HCT116 (cell line): Measurements from ENCODE around the gene ITPKB. TPM values are rescaled to one million over a fixed set of nuclear protein-coding genes. Genes with fewer than 3 reads are reported as not detected.

ENCODE experiments used
- ATAC-seq: fragments of 200-7000 bp; cut with Tn5 transposase; 2 replicates; pipeline ENCODE4 v1.9.1; 2020; ENCODE audit warnings: mild to moderate bottlenecking, moderate library complexity
- BruUV-seq: library from RNA; stranded (reverse); fragments of 400-500 nt; replicated peaks from 2 replicates; lab custom pipeline; 2021; lab: Mats Ljungman, UMichigan
- CTCF ChIA-PET: fragments of 300-600 bp; sonication (Branson Sonifier 250); formaldehyde crosslinking; loops from one replicate; lab custom pipeline; 2021; ENCODE audit warnings: antibody characterized with exemption; lab: Charles Lee
- POLR2A ChIA-PET: fragments of 300-600, 350-600 bp; sonication (Branson Sonifier 250); formaldehyde crosslinking; loops from one replicate; lab custom pipeline; 2021; ENCODE audit warnings: antibody characterized with exemption; lab: Charles Lee
- RAD21 ChIA-PET, 2 experiments: fragments of 300-600 bp; sonication (Branson Sonifier 250); formaldehyde crosslinking; loops; one replicate each; lab custom pipeline; 2023; ENCODE audit warnings: low total read pairs in 2 of 2; ENCODE audit not compliant: uncharacterized antibody in 2 of 2, unreplicated experiment in 2 of 2, low non-redundant PET in 1 of 2; lab: Charles Lee
- DNase-seq: peaks from one replicate; pipeline ENCODE4 v3.0.0-alpha.2; 2010; ENCODE audit warnings: low read depth, low spot score
- H2AFZ ChIP-seq: fragments of 200-600 bp; shearing (Covaris generic), sonication (generic); 2 replicates; pipeline ENCODE4 v1.6.1; 2017; ENCODE audit warnings: low read depth, mixed run types, mixed read lengths, antibody characterized with exemption, low read length; ENCODE audit not compliant: poor library complexity, severe bottlenecking
- H3K27ac ChIP-seq: 2 replicates; pipeline ENCODE4 v1.5.1; 2012; ENCODE audit warnings: low read depth, low read length
- H3K27me3 ChIP-seq: fragments of 200-600 bp; sonication (generic); 2 replicates; pipeline ENCODE4 v1.6.1; 2016; ENCODE audit warnings: mixed run types, low read length, mixed read lengths; ENCODE audit not compliant: insufficient read depth
- H3K36me3 ChIP-seq, 2 experiments: fragments of 200-500 bp in 1 of 2; fragments of 200-600 bp in 1 of 2; sonication (Bioruptor generic) in 1 of 2; sonication (generic) in 1 of 2; 2 replicates each; pipeline versions ENCODE4 v1.5.1 to v1.6.1; 2014 to 2016; ENCODE audit warnings: low read length in 2 of 2, inconsistent platforms in 1 of 2, mixed read lengths in 1 of 2, mixed run types in 1 of 2; ENCODE audit not compliant: insufficient read depth in 2 of 2, control insufficient read depth in 1 of 2
- H3K4me1 ChIP-seq, 2 experiments: fragments of 200-600 bp in 1 of 2; sonication (generic) in 1 of 2; 2 replicates each; pipeline versions ENCODE4 v1.5.1 to v1.6.1; 2012 to 2017; ENCODE audit warnings: low read length in 2 of 2, inconsistent platforms in 1 of 2, mild to moderate bottlenecking in 1 of 2, mixed read lengths in 1 of 2, mixed run types in 1 of 2, moderate library complexity in 1 of 2; ENCODE audit not compliant: insufficient read depth in 2 of 2, control insufficient read depth in 1 of 2
- H3K4me2 ChIP-seq: fragments of 200-600 bp; sonication (generic); 2 replicates; pipeline ENCODE4 v1.6.1; 2017; ENCODE audit warnings: mixed run types, low read length, mixed read lengths
- H3K4me3 ChIP-seq, 2 experiments: fragments of 200-600 bp in 1 of 2; sonication (generic) in 1 of 2; replicated peaks in 1 of 2; 2 replicates each; pipeline ENCODE4 v1.5.1; 2011 to 2016; ENCODE audit warnings: low read length in 2 of 2, control low read depth in 1 of 2, low read depth in 1 of 2, mild to moderate bottlenecking in 1 of 2, mixed read lengths in 1 of 2, mixed run types in 1 of 2
- H3K79me2 ChIP-seq: fragments of 200-600 bp; sonication (generic); 2 replicates; pipeline ENCODE4 v1.6.1; 2017; ENCODE audit warnings: mild to moderate bottlenecking, mixed run types, low read length, moderate library complexity, mixed read lengths; ENCODE audit not compliant: insufficient read depth
- H3K9ac ChIP-seq: fragments of 200-600 bp; sonication (generic); 2 replicates; pipeline ENCODE4 v1.6.1; 2016; ENCODE audit warnings: low read length, mixed read lengths
- H3K9me2 ChIP-seq: fragments of 200-600 bp; sonication (generic), shearing (Covaris generic); 2 replicates; pipeline ENCODE4 v1.6.1; 2017; ENCODE audit warnings: mixed run types, mild to moderate bottlenecking, moderate library complexity; ENCODE audit not compliant: insufficient read depth
- H3K9me3 ChIP-seq, 2 experiments: fragments of 200-500 bp in 1 of 2; fragments of 200-600 bp in 1 of 2; sonication (Bioruptor generic) in 1 of 2; sonication (generic) in 1 of 2; 2 replicates each; pipeline ENCODE4 v1.6.1; 2014 to 2017; ENCODE audit warnings: low read length in 2 of 2, mixed read lengths in 2 of 2, inconsistent platforms in 1 of 2, low read depth in 1 of 2, mild to moderate bottlenecking in 1 of 2, mixed run types in 1 of 2, moderate library complexity in 1 of 2; ENCODE audit not compliant: control insufficient read depth in 1 of 2, insufficient read depth in 1 of 2
- H4K20me1 ChIP-seq: fragments of 200-600 bp; sonication (generic), shearing (Covaris generic); 2 replicates; pipeline ENCODE4 v1.6.1; 2017; ENCODE audit warnings: mixed run types, mild to moderate bottlenecking, moderate library complexity; ENCODE audit not compliant: insufficient read depth
- EGR1 ChIP-seq: IDR thresholded peaks from 2 replicates; pipeline ENCODE4 v1.6.1; 2012; ENCODE audit warnings: low read depth
- ELF1 ChIP-seq: IDR thresholded peaks from 2 replicates; pipeline ENCODE4 v1.6.1; 2012; ENCODE audit warnings: low read depth, borderline replicate concordance
- EZH2 ChIP-seq: fragments of 200-600 bp; sonication (generic); IDR thresholded peaks from 2 replicates; pipeline ENCODE4 v1.6.1; 2017; ENCODE audit warnings: antibody characterized with exemption, mixed run types
- EZH2phosphoT487 ChIP-seq: fragments of 200-600 bp; IDR thresholded peaks from 2 replicates; pipeline ENCODE4 v1.6.1; 2018; ENCODE audit warnings: antibody characterized with exemption, borderline replicate concordance
- FOSL1 ChIP-seq: IDR thresholded peaks from 2 replicates; pipeline ENCODE4 v1.6.1; 2012; ENCODE audit warnings: low read depth
- POLR2A ChIP-seq: IDR thresholded peaks from 2 replicates; pipeline ENCODE4 v1.7.0; 2011; ENCODE audit warnings: borderline replicate concordance; ENCODE audit not compliant: insufficient read depth, insufficient read length; ENCODE audit errors: extremely low read depth
- POLR2AphosphoS5 ChIP-seq: IDR thresholded peaks from 2 replicates; pipeline ENCODE4 v1.6.1; 2011; ENCODE audit warnings: mild to moderate bottlenecking, low read depth, low read length, moderate library complexity
- RAD21 ChIP-seq: IDR thresholded peaks from 2 replicates; pipeline ENCODE4 v1.6.1; 2012; ENCODE audit warnings: low read depth, mild to moderate bottlenecking
- SIN3A ChIP-seq: IDR thresholded peaks from 2 replicates; pipeline ENCODE4 v1.6.1; 2012; ENCODE audit warnings: low read depth
- SP1 ChIP-seq: IDR thresholded peaks from 2 replicates; pipeline ENCODE4 v1.6.1; 2012; ENCODE audit warnings: low read depth
- SRF ChIP-seq: IDR thresholded peaks from 2 replicates; pipeline ENCODE4 v1.6.1; 2012; ENCODE audit warnings: low read depth
- TCF7L2 ChIP-seq: IDR thresholded peaks from 2 replicates; pipeline ENCODE4 v1.7.0; 2011; ENCODE audit warnings: borderline replicate concordance, inconsistent platforms; ENCODE audit not compliant: insufficient read depth, insufficient read length; ENCODE audit errors: extremely low read depth
- YY1 ChIP-seq: IDR thresholded peaks from 2 replicates; pipeline ENCODE4 v1.6.1; 2011; ENCODE audit warnings: low read length, low read depth, moderate library complexity, mild to moderate bottlenecking; ENCODE audit not compliant: insufficient replicate concordance; ENCODE audit errors: extremely low read depth
- ZFX ChIP-seq: fragments of 450-650 bp; IDR thresholded peaks from 2 replicates; pipeline ENCODE4 v1.6.1; 2017
- intact Hi-C: fragments of 100-400 bp; cut with micrococcal nuclease; formaldehyde crosslinking; loops from 2 replicates; pipeline ENCODE4 v1.10.0; 2022
- total RNA-seq: library from RNA; stranded (reverse); gene quantifications from one replicate; pipeline ENCODE4 v1.2.1, GENCODE V29; 2021; ENCODE audit not compliant: unreplicated experiment
- TF ChIP-seq, protein P1 (sequence below): IDR thresholded peaks from 2 replicates; pipeline ENCODE4 v1.6.1; 2012; ENCODE audit warnings: low read depth
- TF ChIP-seq, protein P2 (sequence below): IDR thresholded peaks from 2 replicates; pipeline ENCODE4 v1.6.1; 2011; ENCODE audit warnings: mild to moderate bottlenecking, low read length, moderate library complexity; ENCODE audit not compliant: insufficient replicate concordance; ENCODE audit errors: extremely low read depth
- TF ChIP-seq, protein P3 (sequence below): IDR thresholded peaks from 2 replicates; pipeline ENCODE4 v1.6.1; 2012
- TF ChIP-seq, protein P4 (sequence below): IDR thresholded peaks from 2 replicates; pipeline ENCODE4 v1.6.1; 2012

The ITPKB gene
- total RNA-seq, 1 experiment from 2014 or later, result 4.4 TPM

DNA sequence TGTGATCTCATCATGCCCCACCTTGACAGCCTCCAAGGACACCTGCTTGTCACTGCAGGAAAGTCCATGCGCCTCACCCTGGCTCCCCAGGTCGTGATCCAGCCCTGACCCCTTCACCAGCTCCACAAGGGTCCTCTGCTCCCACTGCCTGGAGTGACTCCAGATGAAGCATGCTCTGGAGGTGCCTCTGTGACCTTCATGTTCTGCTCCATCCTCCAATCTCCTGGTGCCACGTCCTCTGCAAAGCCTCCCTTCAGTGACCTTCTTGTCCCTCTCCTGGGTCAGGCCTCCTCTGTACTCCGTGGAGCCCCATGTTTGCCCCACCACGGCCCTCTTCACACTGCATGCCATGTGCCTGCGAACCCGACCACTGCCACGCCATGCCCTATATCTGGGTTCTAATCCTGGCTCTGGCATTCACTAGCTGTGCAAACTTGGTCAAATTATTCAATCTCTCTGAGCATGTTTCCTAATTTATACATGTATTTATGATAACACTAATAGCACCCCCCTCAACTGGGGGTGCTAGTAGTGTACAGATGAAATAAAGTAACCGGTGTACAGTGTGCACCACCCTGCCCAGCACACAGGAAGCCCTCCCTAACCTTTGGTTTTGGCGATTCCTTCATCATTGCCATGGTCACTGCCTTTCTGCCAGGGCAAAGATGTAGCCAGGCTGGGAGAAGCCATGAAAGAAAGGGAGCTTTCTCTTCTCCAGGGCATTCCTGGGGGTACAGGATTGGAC, 113.1 kb downstream of the ITPKB start:
- H2AFZ ChIP-seq, result peak overlapping the region; percentile 94
- ChIA-PET POLR2A (no interaction called here), CTCF (interaction anchor here (0.6 to 1.9 kb wide), 21 partner anchors 8 to 815 kb away, joined by 3 to 12 read pairs (median 3); no protein-coding TSS in a partner anchor), RAD21 (interaction anchor here in 1 of 2 experiments (0.6 to 0.7 kb wide), 2 partner anchors 202 to 513 kb away, joined by 3 to 4 read pairs; no protein-coding TSS in a partner anchor)
- DNase-seq, result no peak
- H3K9ac ChIP-seq, result no peak overlapping the region
- 0 out of 2 replicates have a peak, but pooled peaks cover 3% of the 10 kb centered on the region for H3K27me3 ChIP-seq
- no peaks in the 10 kb centered on the region for H3K36me3 ChIP-seq
- no peaks in the 10 kb centered on the region for H4K20me1 ChIP-seq
- BruUV-seq, result no TSS peak
- peak overlapping the region; percentile 64 for H3K4me2 ChIP-seq
- no peaks in the 10 kb centered on the region for H3K9me2 ChIP-seq
- no peak for TF ChIP-seq FOSL1
- TF ChIP-seq EGR1, result no peak
- TF ChIP-seq ZFX, result no peak
- no peak for TF ChIP-seq TCF7L2
- TF ChIP-seq SP1, result no peak
- TF ChIP-seq, protein P1, sequence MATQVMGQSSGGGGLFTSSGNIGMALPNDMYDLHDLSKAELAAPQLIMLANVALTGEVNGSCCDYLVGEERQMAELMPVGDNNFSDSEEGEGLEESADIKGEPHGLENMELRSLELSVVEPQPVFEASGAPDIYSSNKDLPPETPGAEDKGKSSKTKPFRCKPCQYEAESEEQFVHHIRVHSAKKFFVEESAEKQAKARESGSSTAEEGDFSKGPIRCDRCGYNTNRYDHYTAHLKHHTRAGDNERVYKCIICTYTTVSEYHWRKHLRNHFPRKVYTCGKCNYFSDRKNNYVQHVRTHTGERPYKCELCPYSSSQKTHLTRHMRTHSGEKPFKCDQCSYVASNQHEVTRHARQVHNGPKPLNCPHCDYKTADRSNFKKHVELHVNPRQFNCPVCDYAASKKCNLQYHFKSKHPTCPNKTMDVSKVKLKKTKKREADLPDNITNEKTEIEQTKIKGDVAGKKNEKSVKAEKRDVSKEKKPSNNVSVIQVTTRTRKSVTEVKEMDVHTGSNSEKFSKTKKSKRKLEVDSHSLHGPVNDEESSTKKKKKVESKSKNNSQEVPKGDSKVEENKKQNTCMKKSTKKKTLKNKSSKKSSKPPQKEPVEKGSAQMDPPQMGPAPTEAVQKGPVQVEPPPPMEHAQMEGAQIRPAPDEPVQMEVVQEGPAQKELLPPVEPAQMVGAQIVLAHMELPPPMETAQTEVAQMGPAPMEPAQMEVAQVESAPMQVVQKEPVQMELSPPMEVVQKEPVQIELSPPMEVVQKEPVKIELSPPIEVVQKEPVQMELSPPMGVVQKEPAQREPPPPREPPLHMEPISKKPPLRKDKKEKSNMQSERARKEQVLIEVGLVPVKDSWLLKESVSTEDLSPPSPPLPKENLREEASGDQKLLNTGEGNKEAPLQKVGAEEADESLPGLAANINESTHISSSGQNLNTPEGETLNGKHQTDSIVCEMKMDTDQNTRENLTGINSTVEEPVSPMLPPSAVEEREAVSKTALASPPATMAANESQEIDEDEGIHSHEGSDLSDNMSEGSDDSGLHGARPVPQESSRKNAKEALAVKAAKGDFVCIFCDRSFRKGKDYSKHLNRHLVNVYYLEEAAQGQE, result no peak
- no peak for TF ChIP-seq SRF
- TF ChIP-seq, protein P2, sequence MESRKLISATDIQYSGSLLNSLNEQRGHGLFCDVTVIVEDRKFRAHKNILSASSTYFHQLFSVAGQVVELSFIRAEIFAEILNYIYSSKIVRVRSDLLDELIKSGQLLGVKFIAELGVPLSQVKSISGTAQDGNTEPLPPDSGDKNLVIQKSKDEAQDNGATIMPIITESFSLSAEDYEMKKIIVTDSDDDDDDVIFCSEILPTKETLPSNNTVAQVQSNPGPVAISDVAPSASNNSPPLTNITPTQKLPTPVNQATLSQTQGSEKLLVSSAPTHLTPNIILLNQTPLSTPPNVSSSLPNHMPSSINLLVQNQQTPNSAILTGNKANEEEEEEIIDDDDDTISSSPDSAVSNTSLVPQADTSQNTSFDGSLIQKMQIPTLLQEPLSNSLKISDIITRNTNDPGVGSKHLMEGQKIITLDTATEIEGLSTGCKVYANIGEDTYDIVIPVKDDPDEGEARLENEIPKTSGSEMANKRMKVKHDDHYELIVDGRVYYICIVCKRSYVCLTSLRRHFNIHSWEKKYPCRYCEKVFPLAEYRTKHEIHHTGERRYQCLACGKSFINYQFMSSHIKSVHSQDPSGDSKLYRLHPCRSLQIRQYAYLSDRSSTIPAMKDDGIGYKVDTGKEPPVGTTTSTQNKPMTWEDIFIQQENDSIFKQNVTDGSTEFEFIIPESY, result no peak
- TF ChIP-seq EZH2, result no peak
- no peak for TF ChIP-seq EZH2phosphoT487
- no peak for TF ChIP-seq RAD21
- no peak for TF ChIP-seq ELF1
- no peak for TF ChIP-seq YY1
- TF ChIP-seq POLR2A, result no peak
- TF ChIP-seq, protein P3, sequence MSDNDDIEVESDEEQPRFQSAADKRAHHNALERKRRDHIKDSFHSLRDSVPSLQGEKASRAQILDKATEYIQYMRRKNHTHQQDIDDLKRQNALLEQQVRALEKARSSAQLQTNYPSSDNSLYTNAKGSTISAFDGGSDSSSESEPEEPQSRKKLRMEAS, result no peak
- TF ChIP-seq, protein P4, sequence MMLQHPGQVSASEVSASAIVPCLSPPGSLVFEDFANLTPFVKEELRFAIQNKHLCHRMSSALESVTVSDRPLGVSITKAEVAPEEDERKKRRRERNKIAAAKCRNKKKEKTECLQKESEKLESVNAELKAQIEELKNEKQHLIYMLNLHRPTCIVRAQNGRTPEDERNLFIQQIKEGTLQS, result no peak
- TF ChIP-seq POLR2AphosphoS5, result no peak
- no peak for TF ChIP-seq SIN3A
- ATAC-seq, result peak; percentile 71
- intact Hi-C loops, result loop anchor here (2.0 kb wide), 1 partner anchor 811 kb away; no protein-coding TSS in a partner anchor
- H3K4me3 ChIP-seq, result no peak overlapping the region
- no peaks in the 10 kb centered on the region for H3K79me2 ChIP-seq
- no peaks in the 10 kb centered on the region for H3K9me3 ChIP-seq
- H3K4me1 ChIP-seq, result peaks cover 0 to 3% of the 10 kb centered on the region in 2 experiments; a peak in 1 of 4 replicates
- no peak overlapping the region for H3K27ac ChIP-seq
